H1 (cell line): Measurements from ENCODE around the gene NFAT5.

Source experiments
- GABPA ChIP-seq: IDR thresholded peaks from 2 replicates; pipeline ENCODE4 v1.6.1; 2011; ENCODE audit warnings: mild to moderate bottlenecking, low read length, moderate library complexity, borderline replicate concordance; ENCODE audit not compliant: insufficient read depth
- POLR2A ChIP-seq, 2 experiments: IDR thresholded peaks; 1 replicate in 1 of 2; 2 replicates in 1 of 2; pipeline ENCODE4 v1.6.1; 2011; ENCODE audit warnings: low read depth in 2 of 2, low read length in 2 of 2, mild to moderate bottlenecking in 2 of 2; ENCODE audit errors: control extremely low read depth in 1 of 2
- POLR2AphosphoS5 ChIP-seq: IDR thresholded peaks from 2 replicates; pipeline ENCODE4 v1.6.1; 2011; ENCODE audit warnings: low read depth, low read length
- TAF1 ChIP-seq: IDR thresholded peaks from 2 replicates; pipeline ENCODE4 v1.6.1; 2011; ENCODE audit warnings: mild to moderate bottlenecking, low read depth, low read length
- TEAD4 ChIP-seq: IDR thresholded peaks from 2 replicates; pipeline ENCODE4 v1.6.1; 2012; ENCODE audit warnings: low read depth, low read length, inconsistent platforms, mixed read lengths
- TF ChIP-seq, protein P1 (sequence below), 3 experiments: IDR thresholded peaks; 1 replicate in 2 of 3; 2 replicates in 1 of 3; pipeline versions ENCODE4 v1.5.1 to v1.6.1; 2011; ENCODE audit warnings: low read length in 3 of 3, mild to moderate bottlenecking in 3 of 3, inconsistent platforms in 2 of 3, low read depth in 1 of 3, moderate library complexity in 1 of 3; ENCODE audit not compliant: insufficient read depth in 1 of 3; ENCODE audit errors: control extremely low read depth in 1 of 3

DNA sequence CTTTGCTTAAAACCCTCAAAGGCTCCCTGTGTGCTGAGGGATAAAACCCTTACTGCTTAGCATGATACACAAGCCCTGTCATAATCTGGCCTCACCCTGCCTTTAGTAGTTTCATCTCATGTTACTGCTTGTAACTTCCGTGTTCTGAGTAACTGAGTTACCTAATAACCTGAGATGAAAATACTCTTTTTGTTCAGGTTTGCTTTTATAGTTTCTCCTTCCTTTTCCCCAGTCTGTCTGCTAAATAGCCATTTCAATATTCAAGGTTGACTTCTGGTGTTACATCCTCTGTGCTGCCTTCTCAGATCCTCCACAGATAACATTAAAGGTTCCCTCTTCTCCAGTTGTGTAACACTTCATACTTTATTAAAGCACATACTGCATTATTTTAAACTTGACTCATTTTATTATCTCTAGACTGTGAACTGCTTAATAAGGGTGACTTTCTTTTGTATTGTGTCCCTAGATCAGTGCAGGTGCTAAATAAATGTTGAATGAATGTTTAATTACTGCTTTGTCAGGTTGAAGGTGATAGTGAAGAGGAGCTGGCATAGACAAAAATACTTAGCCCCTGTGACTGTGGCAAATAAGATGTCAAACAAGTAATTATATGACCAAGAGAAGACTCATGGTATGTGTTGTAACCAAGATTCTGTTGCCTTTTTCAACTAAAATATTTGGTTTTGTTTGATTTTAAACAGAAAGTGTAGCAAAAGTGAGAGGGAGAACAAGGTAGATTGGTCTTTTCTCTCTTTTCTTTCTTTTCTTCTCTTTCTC lies 47.8 kb downstream of the NFAT5 start:
- TF ChIP-seq GABPA (no peak), TEAD4 (no peak), POLR2A (IDR thresholded peaks at IDR 0.05; ENCODE audit: control extremely low read depth in 1 of 2, low read depth in 2 of 2, low read length in 2 of 2) (no peak), TAF1 (no peak), POLR2AphosphoS5 (no peak)
- TF ChIP-seq, protein P1, sequence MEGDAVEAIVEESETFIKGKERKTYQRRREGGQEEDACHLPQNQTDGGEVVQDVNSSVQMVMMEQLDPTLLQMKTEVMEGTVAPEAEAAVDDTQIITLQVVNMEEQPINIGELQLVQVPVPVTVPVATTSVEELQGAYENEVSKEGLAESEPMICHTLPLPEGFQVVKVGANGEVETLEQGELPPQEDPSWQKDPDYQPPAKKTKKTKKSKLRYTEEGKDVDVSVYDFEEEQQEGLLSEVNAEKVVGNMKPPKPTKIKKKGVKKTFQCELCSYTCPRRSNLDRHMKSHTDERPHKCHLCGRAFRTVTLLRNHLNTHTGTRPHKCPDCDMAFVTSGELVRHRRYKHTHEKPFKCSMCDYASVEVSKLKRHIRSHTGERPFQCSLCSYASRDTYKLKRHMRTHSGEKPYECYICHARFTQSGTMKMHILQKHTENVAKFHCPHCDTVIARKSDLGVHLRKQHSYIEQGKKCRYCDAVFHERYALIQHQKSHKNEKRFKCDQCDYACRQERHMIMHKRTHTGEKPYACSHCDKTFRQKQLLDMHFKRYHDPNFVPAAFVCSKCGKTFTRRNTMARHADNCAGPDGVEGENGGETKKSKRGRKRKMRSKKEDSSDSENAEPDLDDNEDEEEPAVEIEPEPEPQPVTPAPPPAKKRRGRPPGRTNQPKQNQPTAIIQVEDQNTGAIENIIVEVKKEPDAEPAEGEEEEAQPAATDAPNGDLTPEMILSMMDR (IDR thresholded peaks at IDR 0.05; ENCODE audit: control extremely low read depth in 1 of 3, insufficient read depth in 1 of 3, low read depth in 1 of 3, low read length in 3 of 3): no peak
